Endothelial cell of umbilical vein (primary cell): ENCODE data around the gene TUT7.

Experiments
- EZH2 ChIP-seq: IDR thresholded peaks from 2 replicates; pipeline ENCODE4 v1.6.1; 2012; ENCODE audit warnings: borderline replicate concordance, low read depth, mild to moderate bottlenecking, moderate library complexity, low read length, inconsistent platforms; ENCODE audit not compliant: severe bottlenecking
- FOS ChIP-seq: IDR thresholded peaks from 2 replicates; pipeline ENCODE4 v1.6.1; 2011; ENCODE audit warnings: mild to moderate bottlenecking, low read length, moderate library complexity, borderline replicate concordance; ENCODE audit not compliant: insufficient read depth
- GATA2 ChIP-seq: IDR thresholded peaks from 2 replicates; pipeline ENCODE4 v1.7.0; 2011; ENCODE audit warnings: low read depth, mild to moderate bottlenecking, moderate library complexity, mixed read lengths, low read length; ENCODE audit not compliant: insufficient read length, insufficient read depth
- JUN ChIP-seq: IDR thresholded peaks from 2 replicates; pipeline ENCODE4 v1.6.1; 2011; ENCODE audit warnings: borderline replicate concordance, low read depth; ENCODE audit not compliant: insufficient read length, insufficient read depth
- MYC ChIP-seq: IDR thresholded peaks from one replicate; pipeline ENCODE4 v1.6.1; 2011; ENCODE audit warnings: mild to moderate bottlenecking, low read depth, low read length
- POLR2A ChIP-seq: IDR thresholded peaks from 2 replicates; pipeline ENCODE4 v1.6.1; 2012; ENCODE audit warnings: low read depth, mild to moderate bottlenecking, control low read depth, low read length
- POLR2AphosphoS5 ChIP-seq: IDR thresholded peaks from 2 replicates; pipeline ENCODE4 v1.6.1; 2012; ENCODE audit warnings: low read depth, mild to moderate bottlenecking, control low read depth, low read length, moderate library complexity; ENCODE audit not compliant: insufficient read depth
- TF ChIP-seq, protein P1 (sequence below), 2 donors: IDR thresholded peaks; 1 replicate in 1 of 2; 2 replicates in 1 of 2; pipeline ENCODE4 v1.5.1; 2011; ENCODE audit warnings: low read length in 2 of 2, mild to moderate bottlenecking in 2 of 2, moderate library complexity in 2 of 2, control low read depth in 1 of 2, inconsistent platforms in 1 of 2, low read depth in 1 of 2; ENCODE audit not compliant: insufficient read depth in 1 of 2; ENCODE audit errors: extremely low read depth in 1 of 2
- TF ChIP-seq, protein P2 (sequence below): IDR thresholded peaks from 2 replicates; pipeline ENCODE4 v1.6.1; 2011; ENCODE audit not compliant: insufficient read depth, insufficient read length

DNA sequence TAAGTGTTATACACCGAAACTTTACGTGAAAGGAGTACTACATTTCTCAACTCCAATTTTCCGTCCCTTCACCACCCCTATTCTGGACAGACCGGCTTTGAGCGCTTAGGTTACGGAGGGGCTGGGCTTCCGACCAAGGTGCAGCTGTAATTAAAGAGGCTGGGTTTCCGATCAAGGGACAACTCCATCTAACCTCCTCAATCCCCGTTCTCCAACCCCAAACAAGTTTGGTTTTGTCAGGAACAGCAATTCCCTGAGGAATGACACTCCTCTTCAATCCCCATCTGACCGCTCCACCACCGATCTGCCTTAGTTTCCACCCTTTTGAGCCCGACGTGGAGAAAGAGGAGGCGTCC, 577 bp downstream of the TUT7 start:
- TF ChIP-seq, protein P1, sequence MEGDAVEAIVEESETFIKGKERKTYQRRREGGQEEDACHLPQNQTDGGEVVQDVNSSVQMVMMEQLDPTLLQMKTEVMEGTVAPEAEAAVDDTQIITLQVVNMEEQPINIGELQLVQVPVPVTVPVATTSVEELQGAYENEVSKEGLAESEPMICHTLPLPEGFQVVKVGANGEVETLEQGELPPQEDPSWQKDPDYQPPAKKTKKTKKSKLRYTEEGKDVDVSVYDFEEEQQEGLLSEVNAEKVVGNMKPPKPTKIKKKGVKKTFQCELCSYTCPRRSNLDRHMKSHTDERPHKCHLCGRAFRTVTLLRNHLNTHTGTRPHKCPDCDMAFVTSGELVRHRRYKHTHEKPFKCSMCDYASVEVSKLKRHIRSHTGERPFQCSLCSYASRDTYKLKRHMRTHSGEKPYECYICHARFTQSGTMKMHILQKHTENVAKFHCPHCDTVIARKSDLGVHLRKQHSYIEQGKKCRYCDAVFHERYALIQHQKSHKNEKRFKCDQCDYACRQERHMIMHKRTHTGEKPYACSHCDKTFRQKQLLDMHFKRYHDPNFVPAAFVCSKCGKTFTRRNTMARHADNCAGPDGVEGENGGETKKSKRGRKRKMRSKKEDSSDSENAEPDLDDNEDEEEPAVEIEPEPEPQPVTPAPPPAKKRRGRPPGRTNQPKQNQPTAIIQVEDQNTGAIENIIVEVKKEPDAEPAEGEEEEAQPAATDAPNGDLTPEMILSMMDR (IDR thresholded peaks at IDR 0.05; ENCODE audit: extremely low read depth in 1 of 2, insufficient read depth in 1 of 2, low read depth in 1 of 2, low read length in 2 of 2), result no peak
- no peak for TF ChIP-seq POLR2AphosphoS5
- TF ChIP-seq EZH2, result no peak
- no peak for TF ChIP-seq GATA2
- TF ChIP-seq FOS, result no peak
- no peak for TF ChIP-seq POLR2A
- TF ChIP-seq, protein P2, sequence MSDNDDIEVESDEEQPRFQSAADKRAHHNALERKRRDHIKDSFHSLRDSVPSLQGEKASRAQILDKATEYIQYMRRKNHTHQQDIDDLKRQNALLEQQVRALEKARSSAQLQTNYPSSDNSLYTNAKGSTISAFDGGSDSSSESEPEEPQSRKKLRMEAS, result no peak
- TF ChIP-seq JUN, result no peak
- no peak for TF ChIP-seq MYC
